GM18909 (cell line): ENCODE data around the gene PRSS21.

Experiments used
- ATAC-seq: cut with Tn5 transposase; IDR thresholded peaks from one replicate; pipeline ENCODE4 v1.9.1; 2021; ENCODE audit warnings: mild to moderate bottlenecking; ENCODE audit not compliant: unreplicated experiment, poor library complexity

Gene PRSS21

DNA sequence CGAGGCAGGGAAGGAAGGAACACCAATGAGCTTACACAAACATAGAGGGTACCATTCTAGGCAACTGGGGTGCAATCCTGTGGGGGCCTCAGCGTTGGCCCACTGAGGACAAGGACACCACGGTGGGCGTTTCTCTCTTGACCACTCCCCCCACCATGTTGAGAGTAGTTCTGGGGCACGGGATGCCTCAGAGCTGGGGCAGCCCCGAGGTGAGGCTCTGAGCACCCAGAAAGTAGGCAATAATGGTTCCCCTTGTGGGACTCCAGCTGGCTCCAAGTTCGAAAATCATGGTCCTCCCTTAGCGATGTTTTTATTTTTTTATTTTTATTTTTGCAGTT, 5.1 kb downstream of the PRSS21 start:
- no peak for ATAC-seq

DNA sequence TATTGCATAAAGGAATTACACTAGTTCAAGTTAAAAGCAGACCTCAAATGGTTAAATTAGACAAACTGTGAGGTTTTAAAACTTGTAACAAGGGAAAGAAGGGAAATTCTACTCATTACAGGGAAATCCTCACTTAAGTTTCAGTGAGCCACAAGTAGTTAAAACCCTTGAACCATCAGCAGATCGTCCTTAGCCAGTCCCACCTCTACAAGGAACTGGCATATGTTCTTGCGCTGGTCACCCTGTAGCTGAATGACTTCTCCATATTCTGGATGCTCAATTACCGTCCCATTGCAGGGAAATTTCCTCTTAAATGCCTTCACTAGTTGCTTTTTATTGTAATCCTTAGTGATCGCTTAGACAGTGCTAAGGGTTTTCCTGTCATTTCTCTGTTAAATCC, 5.5 kb downstream of the PRSS21 start:
- ATAC-seq, result no peak

DNA sequence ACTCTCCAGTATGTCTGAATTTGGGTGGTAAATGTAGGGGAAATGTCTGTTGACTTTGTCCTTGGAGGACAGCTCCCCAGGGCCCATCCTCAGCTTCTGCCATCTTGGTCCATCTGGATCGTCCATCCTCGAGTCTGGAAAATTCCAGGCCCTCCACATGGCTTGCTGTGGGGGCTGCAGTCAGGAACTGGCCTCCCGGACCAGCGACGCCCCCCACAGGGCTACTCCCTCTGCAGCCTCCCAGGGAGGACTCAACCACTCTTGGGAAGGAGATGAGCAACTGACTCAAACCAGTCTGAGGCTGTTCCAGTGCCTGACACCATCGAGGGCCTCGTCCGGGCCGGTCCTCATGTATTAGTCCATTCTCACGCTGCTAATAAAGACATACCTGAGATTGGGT, 7.6 kb downstream of the PRSS21 start:
- no peak for ATAC-seq

- ATAC-seq, result no peak
These were observed 8.2 kb downstream of the PRSS21 start for GRCh38 chr16:2825049-2825742.

- no peak for ATAC-seq
These were observed 8.9 kb downstream of the PRSS21 start for GRCh38 chr16:2825906-2826305.

DNA sequence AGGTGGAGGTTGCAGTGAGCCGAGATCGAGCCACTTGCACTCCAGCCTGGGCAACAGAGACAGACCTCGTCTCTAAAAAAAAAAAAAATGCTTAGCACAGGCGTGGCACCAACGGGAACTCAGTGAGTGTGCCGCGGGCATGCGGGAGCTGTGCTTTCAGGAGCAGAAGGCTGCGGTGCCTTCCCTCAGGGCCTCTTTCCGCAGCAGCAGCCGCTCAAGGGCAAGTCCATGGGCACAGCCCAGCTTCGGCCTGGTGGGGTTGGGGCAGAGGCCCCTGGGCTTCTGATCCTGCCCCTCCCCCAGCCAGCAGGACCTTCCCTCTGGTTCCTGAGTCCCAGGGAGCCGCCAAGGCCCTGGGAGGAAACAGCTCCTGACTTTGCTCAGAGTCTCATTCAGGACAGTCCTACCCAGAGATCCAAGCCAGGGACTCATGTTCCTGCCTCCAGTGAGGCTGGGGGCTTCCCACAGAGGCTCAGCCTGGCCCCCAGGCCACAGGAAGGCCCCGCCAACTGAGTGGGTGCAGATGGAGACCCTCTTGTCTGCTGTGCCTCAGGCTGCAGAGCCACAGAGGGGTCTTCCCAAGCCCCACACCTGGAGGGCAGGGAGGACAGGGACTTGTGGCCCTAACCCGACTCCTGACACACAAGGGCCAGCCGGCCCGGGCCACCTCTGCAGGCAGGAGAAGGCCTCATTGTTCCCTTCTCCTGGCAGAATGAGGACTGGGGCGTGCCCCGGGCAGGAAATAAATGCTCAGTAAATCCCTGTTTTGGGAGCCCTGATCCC, 9.7 kb downstream of the PRSS21 start:
- no peak for ATAC-seq

GRCh38 chr16:2827374-2827791, 10.3 kb downstream of the PRSS21 start:
- no peak for ATAC-seq

DNA sequence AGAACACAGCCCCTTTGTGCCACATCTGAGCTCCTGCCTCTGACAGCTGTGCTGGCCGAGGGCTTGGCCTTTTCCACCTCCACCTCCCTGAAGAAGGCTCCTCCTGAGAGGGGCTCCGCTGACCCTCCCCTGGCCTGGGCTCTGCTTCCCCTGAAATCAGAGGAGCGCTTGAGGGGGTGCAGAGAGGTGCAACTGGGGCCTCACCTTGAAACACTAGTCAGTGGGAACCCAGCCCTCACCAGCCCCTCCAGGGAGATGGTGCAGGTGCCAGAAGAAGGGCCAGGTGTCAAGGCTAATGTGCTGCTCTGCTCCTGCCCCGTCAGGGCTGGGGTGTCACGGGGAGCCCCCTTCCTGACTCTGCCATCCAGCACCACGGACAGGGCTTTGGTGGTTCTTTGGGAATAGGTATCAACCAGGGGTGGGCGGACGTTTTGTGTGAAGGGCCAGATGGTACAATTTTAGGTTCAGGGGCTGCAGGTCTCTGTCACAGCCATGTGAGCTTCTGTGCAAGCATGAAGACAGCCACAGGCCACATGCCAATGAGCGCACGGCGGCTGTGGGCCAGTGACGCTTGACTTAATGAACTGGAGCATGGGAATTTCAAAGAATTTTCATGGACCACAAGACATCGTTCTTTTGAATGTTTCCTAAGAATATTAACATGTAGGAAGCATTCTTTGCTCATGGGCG, 10.9 kb downstream of the PRSS21 start:
- ATAC-seq, result no peak

- ATAC-seq, result no peak
These were observed 11.4 kb downstream of the PRSS21 start for GRCh38 chr16:2828521-2828840.

- no peak for ATAC-seq
These were observed 11.9 kb downstream of the PRSS21 start for GRCh38 chr16:2828876-2829430.

DNA sequence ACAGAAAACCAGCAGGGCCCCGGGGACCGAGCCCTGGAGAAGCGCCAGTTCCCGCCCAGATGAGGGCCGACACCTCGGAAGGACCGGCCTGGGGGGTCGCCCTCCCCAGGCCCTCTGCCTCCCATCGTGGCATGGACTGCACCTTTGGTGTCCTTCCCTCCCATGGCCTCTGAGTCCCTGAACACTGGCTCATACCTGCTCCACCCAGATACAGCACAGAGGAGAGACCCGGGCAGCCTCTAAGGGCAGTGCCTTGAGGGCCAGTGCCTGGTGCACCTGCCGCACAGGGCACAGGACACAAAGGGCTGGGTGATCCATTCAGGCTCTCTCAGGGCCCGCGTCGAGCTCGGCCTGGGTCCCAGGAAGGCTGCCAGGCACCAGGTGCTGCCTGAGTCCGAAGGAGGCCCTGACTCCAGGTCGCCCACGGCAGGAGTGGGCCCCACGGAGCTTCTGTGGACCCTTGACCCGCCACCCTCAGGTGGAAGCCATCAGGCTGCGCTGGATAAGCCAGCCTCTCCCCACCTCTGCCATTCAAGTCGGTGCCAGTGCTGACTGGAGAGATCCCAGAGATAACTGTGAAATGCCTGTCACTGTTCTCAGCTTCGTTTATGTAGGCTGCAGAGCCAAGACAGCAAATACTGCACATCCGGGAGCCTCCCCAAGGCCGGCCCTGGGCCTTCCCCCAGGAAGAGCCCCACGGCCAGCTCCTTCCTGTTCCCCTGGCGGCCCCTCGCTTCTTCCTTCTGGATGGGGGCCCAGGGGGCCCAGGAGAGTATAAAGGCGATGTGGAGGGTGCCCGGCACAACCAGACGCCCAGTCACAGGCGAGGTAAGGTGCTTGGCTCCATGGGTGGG, 12.7 kb downstream of the PRSS21 start, which contains the start of gene ZG16B:
ZG16B (plus strand) TSS at position 803 of the 854 bp plus-strand sequence. CDS start 139 bp downstream, outside the sequence.
- no peak for ATAC-seq

GRCh38 chr16:2830355-2830695, 13.3 kb downstream of the PRSS21 start:
- ATAC-seq, result no peak

- ATAC-seq, result no peak
These were observed 14.2 kb downstream of the PRSS21 start for GRCh38 chr16:2831203-2831602.

DNA sequence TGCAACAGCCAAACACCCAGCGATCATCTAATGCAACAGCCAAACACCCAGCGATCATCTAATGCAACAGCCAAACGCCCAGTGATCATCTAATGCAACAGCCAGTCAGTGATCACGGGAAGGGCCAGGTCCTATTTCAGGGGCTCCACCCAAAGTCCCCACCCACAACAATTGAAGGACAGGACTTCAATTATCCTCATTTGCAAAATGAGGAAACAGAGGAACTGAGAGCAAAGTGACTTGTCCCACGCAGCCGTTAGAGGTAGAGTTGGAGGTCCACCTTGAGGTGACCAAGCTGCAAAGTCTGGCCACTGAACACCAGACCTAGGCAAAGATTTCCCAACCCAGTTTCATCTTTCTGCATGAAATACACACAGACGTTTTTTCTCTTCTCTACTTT, 16.7 kb downstream of the PRSS21 start:
- no peak for ATAC-seq

DNA sequence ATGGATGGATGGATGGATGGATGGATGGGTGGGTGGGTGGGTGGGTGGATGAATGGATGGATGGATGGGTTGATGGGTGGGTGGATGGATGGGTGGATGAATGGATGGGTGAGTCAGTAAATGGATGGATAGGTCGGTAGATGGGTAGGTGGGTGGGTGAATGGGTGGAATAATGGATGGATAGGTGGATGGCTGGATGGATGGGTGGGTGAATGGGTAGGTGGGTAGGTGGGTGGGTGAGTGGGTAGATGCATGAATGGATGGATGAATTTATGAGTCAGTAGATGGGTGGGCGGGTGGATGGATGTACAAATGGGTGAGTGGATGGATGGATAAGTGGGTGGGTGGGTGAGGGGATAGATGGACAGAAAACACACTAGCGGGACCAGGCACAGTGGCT, 17.9 kb downstream of the PRSS21 start:
- no peak for ATAC-seq

DNA sequence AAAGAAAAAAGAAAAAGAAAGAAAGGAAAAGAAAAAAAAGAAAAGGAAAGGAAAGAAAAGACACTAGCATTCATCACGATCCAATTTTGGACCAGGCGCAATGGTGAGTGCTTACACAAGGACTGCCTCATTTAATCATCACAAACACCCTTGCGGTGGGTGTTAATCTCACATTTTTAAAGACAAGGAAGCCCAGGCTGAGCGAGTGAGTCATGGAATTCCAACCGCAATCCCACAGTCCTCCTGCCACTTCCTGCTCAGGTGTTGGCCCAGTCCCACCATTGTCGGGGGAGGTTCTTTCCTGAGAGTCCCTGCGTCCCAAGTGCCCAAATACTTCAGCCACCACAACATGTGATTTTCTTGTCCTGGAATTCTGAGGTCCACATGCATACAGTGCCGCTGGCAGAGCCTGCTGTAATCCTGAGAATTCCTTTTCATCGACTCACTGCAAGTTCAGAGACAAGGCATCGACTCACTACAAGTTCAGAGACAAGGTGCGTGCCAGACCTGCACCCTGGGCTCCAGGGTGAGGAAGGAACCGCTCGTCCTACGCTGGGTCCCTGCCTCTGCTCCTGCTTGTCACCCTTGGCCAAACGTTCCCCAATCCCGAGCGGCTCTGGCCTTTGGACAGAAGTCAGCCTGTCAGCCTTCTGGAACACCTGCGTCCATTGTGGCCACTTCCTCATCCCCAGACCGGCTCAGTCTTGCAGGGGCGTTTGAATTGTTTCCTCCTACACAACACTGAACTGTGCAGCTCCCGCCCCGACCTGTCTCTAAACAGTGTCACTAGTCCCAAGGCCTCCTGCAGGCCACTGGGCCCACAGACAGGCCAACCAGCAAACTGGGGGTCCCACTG, 18.8 kb downstream of the PRSS21 start:
- no peak for ATAC-seq

DNA sequence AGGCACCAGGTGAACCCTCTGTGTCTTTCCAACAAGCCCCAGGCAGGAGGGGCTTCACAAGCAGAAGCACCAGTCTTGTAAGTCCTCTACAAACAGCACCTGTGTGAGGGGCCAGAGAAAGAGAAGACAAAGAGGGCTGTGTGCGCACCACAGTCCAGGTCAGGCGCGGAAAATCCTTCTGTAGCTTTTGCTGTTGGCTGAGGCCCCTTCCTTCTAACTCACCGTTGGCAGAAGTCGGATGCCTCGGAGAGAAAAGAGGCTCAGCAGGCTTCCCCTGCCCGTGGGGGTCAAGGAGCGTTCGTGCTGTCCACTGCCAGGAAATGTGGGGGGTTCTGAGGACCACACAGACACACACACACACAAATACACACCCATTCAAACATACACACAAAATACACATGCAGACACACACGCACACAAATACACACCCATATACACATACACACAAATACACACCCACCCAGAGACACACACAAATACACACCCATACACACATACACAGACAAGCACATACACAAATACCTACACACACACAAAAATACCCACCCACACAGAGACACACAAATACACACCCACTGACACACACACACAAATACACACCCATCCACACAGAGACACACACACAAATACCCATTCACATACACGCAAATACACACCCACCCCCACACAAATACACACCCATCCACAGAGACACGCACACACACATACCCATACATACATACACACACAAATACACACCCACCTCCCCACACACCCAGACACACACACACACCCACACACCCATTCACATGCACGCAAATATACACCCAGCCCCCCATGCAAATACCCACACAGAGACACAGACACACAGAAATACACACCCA, 19.8 kb downstream of the PRSS21 start:
- ATAC-seq, result no peak

DNA sequence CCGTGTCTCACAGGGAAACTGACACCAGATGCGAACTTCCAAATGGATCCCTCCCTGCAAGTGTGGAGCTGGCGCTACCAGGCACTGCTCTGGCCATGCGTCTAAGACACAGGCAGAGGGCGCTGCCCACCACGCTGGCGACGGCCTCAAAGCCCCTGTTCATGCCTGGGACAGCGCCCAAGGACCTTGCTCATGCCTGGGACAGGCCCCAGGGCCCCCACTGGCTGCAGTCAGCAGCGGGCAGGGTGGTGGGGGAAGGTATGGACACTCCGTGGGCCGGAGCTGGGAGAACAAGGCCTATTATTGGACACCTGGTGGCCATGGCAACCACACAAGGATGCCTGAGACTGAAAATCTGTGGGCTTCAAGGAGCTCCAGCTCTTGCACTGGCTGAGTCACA, 21.9 kb downstream of the PRSS21 start:
- no peak for ATAC-seq
